ENCODE results near the gene CAMK2D.
"Not testable (repeated sequence)": the region's sequence is repeated elsewhere in the genome, so short reads cannot be mapped to it uniquely, and the experiment has no call there.

GRCh38 chr4:113763923-113764322 lies 2.4 kb upstream of the CAMK2D start:
- TF ChIP-seq FOXA2 (IDR thresholded peaks at IDR 0.05); CTCF (IDR thresholded peaks at IDR 0.05; ENCODE audit: low read depth, low read length, missing input control); RAD21 (IDR thresholded peaks at IDR 0.05); REST (IDR thresholded peaks at IDR 0.05); ATF3 (IDR thresholded peaks at IDR 0.05); SP1 (IDR thresholded peaks at IDR 0.05); RXRA (IDR thresholded peaks at IDR 0.05); YY1 (IDR thresholded peaks at IDR 0.05); GABPA (IDR thresholded peaks at IDR 0.05 in 1 of 2, conservative IDR thresholded peaks at IDR 0.05 in 1 of 2): not testable (repeated sequence)
- TF ChIP-seq, protein P1, sequence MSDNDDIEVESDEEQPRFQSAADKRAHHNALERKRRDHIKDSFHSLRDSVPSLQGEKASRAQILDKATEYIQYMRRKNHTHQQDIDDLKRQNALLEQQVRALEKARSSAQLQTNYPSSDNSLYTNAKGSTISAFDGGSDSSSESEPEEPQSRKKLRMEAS (IDR thresholded peaks at IDR 0.05), result not testable (repeated sequence)
- TF ChIP-seq, protein P2, sequence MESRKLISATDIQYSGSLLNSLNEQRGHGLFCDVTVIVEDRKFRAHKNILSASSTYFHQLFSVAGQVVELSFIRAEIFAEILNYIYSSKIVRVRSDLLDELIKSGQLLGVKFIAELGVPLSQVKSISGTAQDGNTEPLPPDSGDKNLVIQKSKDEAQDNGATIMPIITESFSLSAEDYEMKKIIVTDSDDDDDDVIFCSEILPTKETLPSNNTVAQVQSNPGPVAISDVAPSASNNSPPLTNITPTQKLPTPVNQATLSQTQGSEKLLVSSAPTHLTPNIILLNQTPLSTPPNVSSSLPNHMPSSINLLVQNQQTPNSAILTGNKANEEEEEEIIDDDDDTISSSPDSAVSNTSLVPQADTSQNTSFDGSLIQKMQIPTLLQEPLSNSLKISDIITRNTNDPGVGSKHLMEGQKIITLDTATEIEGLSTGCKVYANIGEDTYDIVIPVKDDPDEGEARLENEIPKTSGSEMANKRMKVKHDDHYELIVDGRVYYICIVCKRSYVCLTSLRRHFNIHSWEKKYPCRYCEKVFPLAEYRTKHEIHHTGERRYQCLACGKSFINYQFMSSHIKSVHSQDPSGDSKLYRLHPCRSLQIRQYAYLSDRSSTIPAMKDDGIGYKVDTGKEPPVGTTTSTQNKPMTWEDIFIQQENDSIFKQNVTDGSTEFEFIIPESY (IDR thresholded peaks at IDR 0.05), result not testable (repeated sequence)
